HG03159 (cell line): Measurements from ENCODE around the gene SLC6A3.
"Not testable (repeated sequence)": the region's sequence is repeated elsewhere in the genome, so short reads cannot be mapped to it uniquely, and the experiment has no call there.

ENCODE experiments used
- ATAC-seq: cut with Tn5 transposase; IDR thresholded peaks from one replicate; pipeline ENCODE4 v1.9.1; 2021; ENCODE audit warnings: mild to moderate bottlenecking, moderate library complexity; ENCODE audit not compliant: unreplicated experiment

Gene SLC6A3

GRCh38 chr5:1465117-1465516, 19.9 kb upstream of the SLC6A3 start:
- no peak for ATAC-seq

DNA sequence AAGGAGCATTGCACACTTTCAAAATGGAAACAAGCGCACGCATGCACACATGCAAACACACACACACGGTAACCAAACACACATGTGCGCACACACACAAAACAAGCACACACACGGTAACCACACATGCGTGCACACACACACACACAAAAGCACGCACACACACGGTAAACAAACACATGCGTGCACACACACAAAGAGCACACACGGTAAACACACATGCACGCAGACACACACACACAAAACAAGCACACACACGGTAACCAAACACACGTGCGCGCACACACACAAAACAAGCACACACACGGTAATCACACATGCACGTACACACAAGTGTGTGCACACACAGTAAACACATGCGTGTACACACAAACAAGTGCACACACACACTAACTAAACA, 19.3 kb upstream of the SLC6A3 start:
- ATAC-seq = no peak

GRCh38 chr5:1464096-1464446, 18.8 kb upstream of the SLC6A3 start:
- ATAC-seq = no peak

DNA sequence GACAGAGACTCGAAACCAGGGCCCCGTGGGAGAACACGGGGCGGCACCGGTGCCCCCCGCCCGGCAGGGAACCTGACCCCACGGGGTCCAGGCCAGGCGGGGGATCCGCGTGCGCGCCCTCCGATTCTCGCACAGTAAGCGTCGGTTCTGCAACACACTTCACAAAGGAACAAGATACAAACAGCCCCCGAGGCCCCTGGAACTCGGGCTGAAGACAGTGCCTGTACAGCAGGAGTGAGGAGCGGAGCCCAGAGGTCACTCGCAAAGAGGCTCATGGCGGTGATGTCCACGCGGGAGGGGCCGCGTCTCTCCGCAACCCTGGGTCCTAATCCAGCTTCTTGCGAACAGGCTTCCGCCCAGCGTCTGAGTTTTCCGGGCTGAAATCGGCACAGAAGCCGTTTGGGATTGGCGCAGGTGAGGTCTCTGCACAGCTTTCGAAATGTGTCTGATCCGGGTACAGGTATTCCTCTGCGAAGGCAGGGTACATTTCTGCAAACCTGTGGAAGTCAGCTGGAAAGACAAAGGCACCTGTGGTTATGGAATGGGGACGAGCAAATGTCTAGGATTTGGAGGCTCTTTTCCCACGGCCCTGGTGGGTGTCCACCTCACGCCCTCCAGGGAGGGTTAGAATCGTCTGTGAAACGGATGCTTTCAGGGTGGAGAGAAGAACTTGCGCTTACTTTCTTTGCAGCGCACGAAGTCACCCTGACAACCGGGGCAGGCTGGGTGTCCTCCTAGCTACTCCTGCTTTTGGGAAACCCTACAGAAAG, 18.3 kb upstream of the SLC6A3 start:
- ATAC-seq = no peak

- ATAC-seq = no peak
Measured at GRCh38 chr5:1462358-1462757, 17.1 kb upstream of the SLC6A3 start.

DNA sequence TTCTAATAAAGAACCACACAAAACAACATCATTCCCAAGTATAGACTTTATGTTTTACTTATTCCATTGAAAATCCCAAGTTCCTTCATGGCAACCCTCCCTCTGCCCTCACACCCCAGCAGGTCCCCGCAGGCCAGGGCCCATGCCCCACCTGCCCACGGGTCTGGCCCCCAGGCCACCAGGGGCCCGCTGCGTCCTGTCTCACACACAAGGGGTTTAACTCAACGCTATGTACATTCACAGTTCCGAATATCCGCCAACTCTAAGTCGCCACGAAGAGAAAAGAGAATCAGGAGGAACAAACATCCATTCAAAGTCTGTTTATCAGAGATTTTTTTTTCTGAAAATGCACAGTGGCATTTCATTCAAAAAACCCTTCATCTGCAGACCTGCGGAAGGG, 16.2 kb upstream of the SLC6A3 start:
- ATAC-seq = no peak

- ATAC-seq = no peak
Measured at GRCh38 chr5:1460054-1460682, 14.9 kb upstream of the SLC6A3 start.

GRCh38 chr5:1459435-1459834, 14.2 kb upstream of the SLC6A3 start:
- ATAC-seq = not testable (repeated sequence)

- not testable (repeated sequence) for ATAC-seq
Measured at GRCh38 chr5:1456110-1456881, 11.1 kb upstream of the SLC6A3 start.

GRCh38 chr5:1453613-1454012, 8.4 kb upstream of the SLC6A3 start:
- no peak for ATAC-seq

- no peak for ATAC-seq
Measured at GRCh38 chr5:1449081-1449630, 3.9 kb upstream of the SLC6A3 start.

- ATAC-seq = no peak
Measured at GRCh38 chr5:1448511-1449011, 3.3 kb upstream of the SLC6A3 start.

GRCh38 chr5:1447671-1448361, 2.6 kb upstream of the SLC6A3 start:
- ATAC-seq = no peak

GRCh38 chr5:1446602-1447343, 1.5 kb upstream of the SLC6A3 start:
- ATAC-seq = no peak

- no peak for ATAC-seq
Measured at GRCh38 chr5:1445689-1446601, 705 bp upstream of the SLC6A3 start.

DNA sequence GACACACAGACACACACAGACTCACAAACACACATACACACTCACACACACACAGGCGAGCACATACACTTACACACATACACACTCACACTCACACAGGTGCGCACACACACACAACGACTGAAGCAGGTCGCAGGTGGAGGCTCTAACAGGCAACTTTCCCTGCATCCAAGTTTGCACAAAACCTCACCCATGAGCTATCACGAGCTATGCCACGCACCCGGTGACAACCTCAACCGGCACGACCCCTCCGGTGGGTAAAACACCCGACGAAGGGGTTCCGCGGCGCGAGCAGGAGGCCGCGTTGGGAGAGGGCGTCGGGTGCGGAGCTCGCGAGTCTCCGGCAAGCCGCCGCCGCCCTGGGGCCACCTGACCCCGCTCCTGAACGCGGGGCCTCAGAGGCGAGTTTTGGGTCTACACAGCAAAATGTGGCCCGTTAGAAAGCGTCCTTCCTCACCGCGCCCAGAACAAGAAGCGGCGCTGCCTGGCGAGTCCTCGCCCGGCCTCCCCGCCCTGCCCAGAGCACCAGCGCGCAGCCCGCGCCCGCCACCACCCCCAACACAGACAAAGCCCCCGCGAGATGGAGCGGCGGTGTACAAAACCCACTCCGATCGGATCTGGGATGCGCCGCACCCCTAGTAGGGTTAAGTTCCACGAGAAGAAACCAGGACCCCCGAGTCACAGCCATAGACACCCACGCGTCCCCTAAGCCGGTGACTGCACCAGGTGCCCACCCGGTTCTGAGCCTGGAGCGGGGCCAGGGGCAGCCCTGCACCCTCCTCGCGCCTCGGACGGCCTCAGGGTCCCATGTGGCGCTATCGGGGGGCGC, 665 bp downstream of the SLC6A3 start:
- ATAC-seq = no peak

- no peak for ATAC-seq
Measured at GRCh38 chr5:1443991-1444360, 1.3 kb downstream of the SLC6A3 start.

GRCh38 chr5:1443171-1443570, 2.1 kb downstream of the SLC6A3 start:
- no peak for ATAC-seq
